Posterior vena cava (tissue), 2 donors: ENCODE results near the gene AKR1B1. TPM values are rescaled to one million over a fixed set of nuclear protein-coding genes. Genes with fewer than 3 reads are reported as not detected.

Source experiments
- total RNA-seq, 2 donors: library from RNA; stranded (reverse); fragmentation: NEBNext Ultra II Directional; extraction: Animal tissue kit (Norgen Biotek cat#: 25700); gene quantifications; one replicate each; pipeline ENCODE4 v1.2.1, GENCODE V29; 2021
- donor health status: DM: yes; HTN: yes; CAD: no.
- donor health status: DM: yes; HTN: yes; CAD: no.

Gene AKR1B1
- total RNA-seq, 2 donors from 2014 or later: 53.7 to 67.0 TPM

Other genes starting within 250 kb of the AKR1B1 start
- gene SLC35B4, start 142.2 kb downstream of the AKR1B1 start, total RNA-seq: 10 to 100 TPM; 18.6 to 19.7 TPM
- gene AKR1B10, start 68.5 kb upstream of the AKR1B1 start, total RNA-seq: under 1 TPM in 1 of 2 donors, not detected in 1; 0.48 TPM
- under 1 TPM in 1 of 2 donors, not detected in 1; 0.29 TPM for gene AKR1B15, start 90.0 kb upstream of the AKR1B1 start, total RNA-seq
- 10 to 100 TPM; 16.1 to 17.5 TPM for gene BPGM, start 187.8 kb upstream of the AKR1B1 start, total RNA-seq